K562 (cell line): ENCODE measurements around the gene NDUFS6. TPM values are rescaled to one million over a fixed set of nuclear protein-coding genes. Genes with fewer than 3 reads are reported as not detected.

Source experiments
- ATAC-seq: fragments of 200-7000 bp; cut with Tn5 transposase; 3 replicates; pipeline ENCODE4 v1.9.1; 2020; ENCODE audit warnings: moderate library complexity
- BruUV-seq: library from RNA; stranded (reverse); fragments of 400-500 nt; replicated peaks from 2 replicates; lab custom pipeline; 2021; lab: Mats Ljungman, UMichigan
- CTCF ChIA-PET: fragments of 300-600 bp; formaldehyde crosslinking; extraction: SDS; loops from one replicate; lab custom pipeline; 2021; ENCODE audit warnings: low intra/inter-chr PET ratio; lab: Yijun Ruan, JAX
- POLR2A ChIA-PET: fragments of 300-600, 350-650 bp; sonication (Branson Sonifier 250); formaldehyde crosslinking; extraction: SDS; loops from one replicate; lab custom pipeline; 2021; ENCODE audit warnings: antibody characterized with exemption, inconsistent platforms; lab: Yijun Ruan, JAX
- DNase-seq, 4 experiments: peaks; one replicate each; pipeline versions ENCODE4 v3.0.0 to v3.0.0-alpha.2; 2011 to 2018; ENCODE audit warnings: low spot score in 3 of 4, mixed read lengths in 3 of 4; ENCODE audit errors: extremely low read depth in 1 of 4
- FAIRE-seq: peaks from 2 replicates; lab custom pipeline; 2011; peaks lifted over from hg19 to GRCh38; lab: Jason Lieb, UNC
- H2AFZ ChIP-seq: 2 replicates; pipeline ENCODE4 v1.6.0; 2011; ENCODE audit warnings: low read depth, low read length, control low read depth, inconsistent platforms
- H3K27ac ChIP-seq: fragments of 200-600 bp; 3 replicates; pipeline ENCODE4 v1.8.0; 2011; ENCODE audit warnings: low read depth, mild to moderate bottlenecking, control low read depth, inconsistent platforms, low read length, moderate library complexity, mixed read lengths; ENCODE audit errors: extremely low read depth
- H3K27me3 ChIP-seq, 2 experiments: fragments of 300-600 bp in 1 of 2; 2 replicates in 1 of 2; 3 replicates in 1 of 2; pipeline versions ENCODE4 v1.6.0 to v1.8.0; 2011; ENCODE audit warnings: inconsistent platforms in 2 of 2, low read length in 2 of 2, mild to moderate bottlenecking in 1 of 2, mixed read lengths in 1 of 2, moderate library complexity in 1 of 2; ENCODE audit not compliant: control insufficient read depth in 2 of 2, insufficient read depth in 2 of 2
- H3K36me3 ChIP-seq: fragments of 300-600 bp; 3 replicates; pipeline ENCODE4 v1.8.0; 2011; ENCODE audit warnings: mild to moderate bottlenecking, low read length, inconsistent platforms; ENCODE audit not compliant: control insufficient read depth, insufficient read depth
- H3K4me1 ChIP-seq, 2 experiments: fragments of 200-600 bp in 1 of 2; replicated peaks in 1 of 2; 2 replicates in 1 of 2; 3 replicates in 1 of 2; pipeline versions ENCODE4 v1.5.1 to v1.8.0; 2011; ENCODE audit warnings: inconsistent platforms in 2 of 2, low read length in 2 of 2, mild to moderate bottlenecking in 1 of 2, mixed read lengths in 1 of 2, moderate library complexity in 1 of 2; ENCODE audit not compliant: control insufficient read depth in 2 of 2, insufficient read depth in 2 of 2
- H3K4me2 ChIP-seq: 2 replicates; pipeline ENCODE4 v1.6.1; 2011; ENCODE audit warnings: low read length, control low read depth, inconsistent platforms, mixed read lengths; ENCODE audit not compliant: insufficient read depth
- H3K4me3 ChIP-seq: fragments of 200-600 bp; sonication (generic), shearing (Covaris generic); 2 replicates; pipeline ENCODE4 v1.5.1; 2016; ENCODE audit warnings: control low read depth, inconsistent platforms
- H3K79me2 ChIP-seq: fragments of 200-600 bp; 3 replicates; pipeline ENCODE4 v1.8.0; 2011; ENCODE audit warnings: low read length, inconsistent platforms; ENCODE audit not compliant: control insufficient read depth, insufficient read depth
- H3K9ac ChIP-seq, 2 experiments: 2 replicates each; pipeline versions ENCODE4 v1.6.0 to v1.6.1; 2011; ENCODE audit warnings: low read depth in 2 of 2, low read length in 2 of 2, control low read depth in 1 of 2, inconsistent platforms in 1 of 2, mild to moderate bottlenecking in 1 of 2, mixed read lengths in 1 of 2; ENCODE audit not compliant: insufficient read depth in 1 of 2
- H3K9me1 ChIP-seq: one replicate; pipeline ENCODE4 v1.6.0; 2011; ENCODE audit warnings: inconsistent platforms, mild to moderate bottlenecking, low read length, moderate library complexity; ENCODE audit not compliant: control insufficient read depth, insufficient read depth
- H3K9me3 ChIP-seq: replicated peaks from 2 replicates; pipeline ENCODE4 v1.5.1; 2011; ENCODE audit warnings: low read depth, low read length, inconsistent platforms; ENCODE audit not compliant: control insufficient read depth, insufficient read depth
- H4K20me1 ChIP-seq: replicated peaks from 2 replicates; pipeline ENCODE4 v1.6.1; 2011; ENCODE audit warnings: low read length, inconsistent platforms, mixed read lengths; ENCODE audit not compliant: control insufficient read depth, insufficient read depth
- CBX2 ChIP-seq: fragments of 200-600 bp; sonication (generic); IDR thresholded peaks from one replicate; pipeline ENCODE4 v1.6.1; 2012; ENCODE audit warnings: mild to moderate bottlenecking, low read length, inconsistent platforms; ENCODE audit not compliant: insufficient read depth, poor library complexity, severe bottlenecking
- TEAD2 ChIP-seq: fragments of 450-650 bp; IDR thresholded peaks from 2 replicates; pipeline ENCODE4 v1.6.1; 2016; ENCODE audit warnings: missing genetic modification characterization, control low read depth, missing compliant biosample characterization
- WGBS: fragments of 100-300 bp; shearing (Covaris generic); methylation state at CpG from one replicate; pipeline ENCODE4 v1.1.6; 2016; ENCODE audit warnings: low coverage, mixed read lengths; ENCODE audit not compliant: insufficient coverage; ENCODE audit errors: missing lambda C conversion rate; 5-methylcytosine and 5-hydroxymethylcytosine counted together
- in situ Hi-C: fragments of 300-500 bp; cut with MboI; formaldehyde crosslinking; loops from 4 replicates; pipeline ENCODE4 v1.15.0; 2018; ENCODE audit warnings: inconsistent platforms, mixed read lengths
- intact Hi-C: fragments of 100-400 bp; cut with micrococcal nuclease; formaldehyde crosslinking; loops from 2 replicates; pipeline ENCODE4 v1.14.2; 2022
- polyA plus RNA-seq, 8 experiments: library from polyadenylated mRNA; depleted of rRNA in 4 of 8; stranded (reverse) in 5 of 8; unstranded in 3 of 8; fragments of >200 nt; fragmentation: Nextera tagmentation in 2 of 8; fragmentation: Illumina TruSeq in 1 of 8; extraction: Ambion mirVana in 2 of 8; extraction: Trizol in 1 of 8; gene quantifications; 2 replicates each; pipeline versions ENCODE4 v1.2.1 to v1.2.3, GENCODE V29; 2011 to 2014; ENCODE audit warnings: inconsistent platforms in 1 of 8, missing spikeins in 1 of 8
- total RNA-seq, 7 experiments: library from RNA; depleted of rRNA in 6 of 7; stranded (reverse); fragments of >200 nt in 6 of 7; fragmentation: Illumina TruSeq in 2 of 7; extraction: Trizol in 2 of 7; gene quantifications; 2 replicates each; pipeline versions ENCODE4 v1.2.1 to v1.2.3, GENCODE V29; 2011 to 2021; ENCODE audit warnings: low replicate concordance in 1 of 7
- TF ChIP-seq, protein P1 (sequence below): fragments of 450-650 bp; IDR thresholded peaks from 2 replicates; pipeline ENCODE4 v1.6.1; 2016; ENCODE audit warnings: antibody characterized with exemption
- TF ChIP-seq, protein P2 (sequence below): fragments of 200-400 bp; formaldehyde crosslinking; IDR thresholded peaks from 2 replicates; pipeline ENCODE4 v1.6.1; 2017; ENCODE audit warnings: mild to moderate bottlenecking, low read depth, low read length, moderate library complexity

NDUFS6 gene
- total and polyA plus RNA-seq, 9 of the 15 experiments (the other 6 are each of a cell fraction or from before 2014, with no cell fraction given) = 36.1 to 291 (median 77.0) TPM

DNA sequence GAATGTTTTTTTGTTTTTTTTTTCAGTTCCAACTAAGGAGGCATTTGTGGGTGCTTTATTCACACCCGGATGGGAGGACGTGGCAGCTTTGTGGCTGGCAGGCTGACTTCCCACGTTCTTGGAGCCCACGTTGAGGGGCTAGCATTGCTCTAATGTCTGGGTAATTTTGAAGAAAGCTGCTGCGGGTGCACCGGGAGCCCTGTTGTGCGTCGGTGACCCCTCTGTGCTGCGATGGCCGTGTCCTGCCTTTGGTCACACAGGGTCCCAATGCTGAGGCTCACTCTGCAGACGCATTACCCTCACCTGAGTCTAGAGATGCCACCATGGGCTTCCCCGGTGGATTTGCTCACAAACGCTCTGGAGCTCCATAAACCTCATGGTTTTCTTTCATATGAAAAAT, 34.2 kb downstream of the NDUFS6 start:
- H2AFZ ChIP-seq = no peak overlapping the region
- TF ChIP-seq CBX2 = peak; percentile 61
- TF ChIP-seq, protein P1, sequence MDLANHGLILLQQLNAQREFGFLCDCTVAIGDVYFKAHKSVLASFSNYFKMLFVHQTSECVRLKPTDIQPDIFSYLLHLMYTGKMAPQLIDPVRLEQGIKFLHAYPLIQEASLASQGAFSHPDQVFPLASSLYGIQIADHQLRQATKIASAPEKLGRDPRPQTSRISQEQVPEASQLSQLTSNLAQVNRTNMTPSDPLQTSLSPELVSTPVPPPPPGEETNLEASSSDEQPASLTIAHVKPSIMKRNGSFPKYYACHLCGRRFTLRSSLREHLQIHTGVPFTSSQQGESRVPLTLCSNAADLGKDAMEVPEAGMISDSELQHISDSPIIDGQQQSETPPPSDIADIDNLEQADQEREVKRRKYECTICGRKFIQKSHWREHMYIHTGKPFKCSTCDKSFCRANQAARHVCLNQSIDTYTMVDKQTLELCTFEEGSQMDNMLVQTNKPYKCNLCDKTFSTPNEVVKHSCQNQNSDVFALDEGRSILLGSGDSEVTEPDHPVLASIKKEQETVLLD = no peak
- TF ChIP-seq TEAD2 (tag) = no peak
- TF ChIP-seq, protein P2, sequence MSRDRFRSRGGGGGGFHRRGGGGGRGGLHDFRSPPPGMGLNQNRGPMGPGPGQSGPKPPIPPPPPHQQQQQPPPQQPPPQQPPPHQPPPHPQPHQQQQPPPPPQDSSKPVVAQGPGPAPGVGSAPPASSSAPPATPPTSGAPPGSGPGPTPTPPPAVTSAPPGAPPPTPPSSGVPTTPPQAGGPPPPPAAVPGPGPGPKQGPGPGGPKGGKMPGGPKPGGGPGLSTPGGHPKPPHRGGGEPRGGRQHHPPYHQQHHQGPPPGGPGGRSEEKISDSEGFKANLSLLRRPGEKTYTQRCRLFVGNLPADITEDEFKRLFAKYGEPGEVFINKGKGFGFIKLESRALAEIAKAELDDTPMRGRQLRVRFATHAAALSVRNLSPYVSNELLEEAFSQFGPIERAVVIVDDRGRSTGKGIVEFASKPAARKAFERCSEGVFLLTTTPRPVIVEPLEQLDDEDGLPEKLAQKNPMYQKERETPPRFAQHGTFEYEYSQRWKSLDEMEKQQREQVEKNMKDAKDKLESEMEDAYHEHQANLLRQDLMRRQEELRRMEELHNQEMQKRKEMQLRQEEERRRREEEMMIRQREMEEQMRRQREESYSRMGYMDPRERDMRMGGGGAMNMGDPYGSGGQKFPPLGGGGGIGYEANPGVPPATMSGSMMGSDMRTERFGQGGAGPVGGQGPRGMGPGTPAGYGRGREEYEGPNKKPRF = no peak
- no peaks in the 10 kb centered on the region for H3K36me3 ChIP-seq
- intact Hi-C loops (no loop called here), in situ Hi-C loops (no loop called here)
- H3K9ac ChIP-seq = no peak overlapping the region
- WGBS = 1% methylated on average over 13 of the region's 13 CpGs
- ChIA-PET POLR2A (no interaction called here), CTCF (no interaction called here)
- DNase-seq (no peak), FAIRE-seq (no peak), ATAC-seq (no peak)
- H3K9me1 ChIP-seq = no peaks in the 10 kb centered on the region
- H3K27ac ChIP-seq = no peak overlapping the region
- no TSS peak for BruUV-seq
- H3K79me2 ChIP-seq = no peaks in the 10 kb centered on the region
- peaks cover 38% of the 10 kb centered on the region for H4K20me1 ChIP-seq
- H3K4me3 ChIP-seq = no peak overlapping the region
- H3K27me3 ChIP-seq = peaks cover 74 to 90% of the 10 kb centered on the region in 2 experiments
- no peak overlapping the region for H3K4me2 ChIP-seq
- H3K4me1 ChIP-seq = peaks cover 0 to 17% of the 10 kb centered on the region in 2 experiments; a peak in 1 of 5 replicates
- no peaks in the 10 kb centered on the region for H3K9me3 ChIP-seq
